Measurements from ENCODE around the gene CAMSAP2.

- TF ChIP-seq POLR2A (IDR thresholded peaks at IDR 0.05) (no peak), CTCF (IDR thresholded peaks at IDR 0.05) (no peak), EP300 (IDR thresholded peaks at IDR 0.05) (no peak), POLR2AphosphoS5 (IDR thresholded peaks at IDR 0.05) (no peak)
Measured at GRCh38 chr1:200908191-200908868, 169.6 kb downstream of the CAMSAP2 start.
